Endothelial cell of umbilical vein (primary cell): ENCODE measurements around the gene CAMTA1. TPM values are rescaled to one million over a fixed set of nuclear protein-coding genes. Genes with fewer than 3 reads are reported as not detected.
A peak's percentile ranks its signal among the peaks of the same experiment; 100 is the strongest.

Experiments used
- BruUV-seq: library from RNA; stranded (reverse); fragments of 400-500 nt; replicated peaks from 2 replicates; lab custom pipeline; 2021; lab: Mats Ljungman, UMichigan
- CTCF ChIA-PET: fragments of 300-600, 350-600 bp; sonication (Branson Sonifier 250); formaldehyde crosslinking; loops from one replicate; lab custom pipeline; 2021; ENCODE audit warnings: antibody characterized with exemption, inconsistent platforms; lab: Charles Lee
- POLR2A ChIA-PET: fragments of 300-600, 350-600 bp; sonication (Branson Sonifier 250); formaldehyde crosslinking; loops from one replicate; lab custom pipeline; 2021; ENCODE audit warnings: antibody characterized with exemption, inconsistent platforms; lab: Charles Lee
- DNase-seq: peaks from one replicate; pipeline ENCODE4 v3.0.0-alpha.2; 2011; ENCODE audit warnings: low read depth, low spot score
- FAIRE-seq: peaks from 2 replicates; lab custom pipeline; 2011; peaks lifted over from hg19 to GRCh38; lab: Jason Lieb, UNC
- H2AFZ ChIP-seq: 2 replicates; pipeline ENCODE4 v1.6.0; 2012; ENCODE audit warnings: low read depth, low read length, control low read depth, inconsistent platforms
- H3K27ac ChIP-seq: 2 replicates; pipeline ENCODE4 v1.5.1; 2011; ENCODE audit warnings: low read depth, mild to moderate bottlenecking, control low read depth, low read length, moderate library complexity; ENCODE audit not compliant: insufficient read depth
- H3K27me3 ChIP-seq, 2 experiments: 2 replicates each; pipeline versions ENCODE4 v1.6.0 to v1.6.1; 2011; ENCODE audit warnings: low read length in 2 of 2, mixed read lengths in 1 of 2; ENCODE audit not compliant: control insufficient read depth in 2 of 2, insufficient read depth in 2 of 2
- H3K36me3 ChIP-seq, 2 experiments: 2 replicates in 1 of 2; 3 replicates in 1 of 2; pipeline ENCODE4 v1.5.1; 2011; ENCODE audit warnings: low read length in 2 of 2, mild to moderate bottlenecking in 1 of 2, moderate library complexity in 1 of 2; ENCODE audit not compliant: control insufficient read depth in 2 of 2, insufficient read depth in 2 of 2; ENCODE audit errors: extremely low read depth in 1 of 2
- H3K4me1 ChIP-seq: 3 replicates; pipeline ENCODE4 v1.5.1; 2011; ENCODE audit warnings: mild to moderate bottlenecking, low read length; ENCODE audit not compliant: control insufficient read depth, insufficient read depth; ENCODE audit errors: extremely low read depth
- H3K4me2 ChIP-seq: 2 replicates; pipeline ENCODE4 v1.6.1; 2011; ENCODE audit warnings: low read length, control low read depth, mixed read lengths; ENCODE audit not compliant: insufficient read depth
- H3K4me3 ChIP-seq, 3 experiments: fragments of 200-600 bp in 1 of 3; sonication (generic), shearing (Covaris generic) in 1 of 3; replicated peaks in 1 of 3; 2 replicates each; pipeline ENCODE4 v1.5.1; 2011 to 2016; ENCODE audit warnings: control low read depth in 3 of 3, low read length in 3 of 3, mild to moderate bottlenecking in 2 of 3, inconsistent platforms in 1 of 3, low read depth in 1 of 3, moderate library complexity in 1 of 3; ENCODE audit not compliant: insufficient read depth in 1 of 3
- H3K79me2 ChIP-seq: 2 replicates; pipeline ENCODE4 v1.6.0; 2012; ENCODE audit warnings: low read length, inconsistent platforms; ENCODE audit not compliant: control insufficient read depth, insufficient read depth
- H3K9ac ChIP-seq: replicated peaks from 2 replicates; pipeline ENCODE3; 2011; ENCODE audit warnings: low read length, control low read depth; ENCODE audit not compliant: insufficient read depth; ENCODE audit errors: extremely low read depth
- H3K9me1 ChIP-seq: replicated peaks from 3 replicates; pipeline ENCODE4 v1.6.0; 2011; ENCODE audit warnings: mild to moderate bottlenecking, low read length; ENCODE audit not compliant: control insufficient read depth, insufficient read depth; ENCODE audit errors: extremely low read depth
- H3K9me3 ChIP-seq: replicated peaks from 2 replicates; pipeline ENCODE4 v1.5.1; 2012; ENCODE audit warnings: low read length, inconsistent platforms; ENCODE audit not compliant: control insufficient read depth, insufficient read depth
- H4K20me1 ChIP-seq: replicated peaks from 2 replicates; pipeline ENCODE3; 2011; ENCODE audit warnings: mild to moderate bottlenecking, low read length; ENCODE audit not compliant: control insufficient read depth, insufficient read depth; ENCODE audit errors: extremely low read depth
- EZH2 ChIP-seq: IDR thresholded peaks from 2 replicates; pipeline ENCODE4 v1.6.1; 2012; ENCODE audit warnings: borderline replicate concordance, low read depth, mild to moderate bottlenecking, moderate library complexity, low read length, inconsistent platforms; ENCODE audit not compliant: severe bottlenecking
- FOS ChIP-seq: IDR thresholded peaks from 2 replicates; pipeline ENCODE4 v1.6.1; 2011; ENCODE audit warnings: mild to moderate bottlenecking, low read length, moderate library complexity, borderline replicate concordance; ENCODE audit not compliant: insufficient read depth
- GATA2 ChIP-seq: IDR thresholded peaks from 2 replicates; pipeline ENCODE4 v1.7.0; 2011; ENCODE audit warnings: low read depth, mild to moderate bottlenecking, moderate library complexity, mixed read lengths, low read length; ENCODE audit not compliant: insufficient read length, insufficient read depth
- JUN ChIP-seq: IDR thresholded peaks from 2 replicates; pipeline ENCODE4 v1.6.1; 2011; ENCODE audit warnings: borderline replicate concordance, low read depth; ENCODE audit not compliant: insufficient read length, insufficient read depth
- MYC ChIP-seq: IDR thresholded peaks from one replicate; pipeline ENCODE4 v1.6.1; 2011; ENCODE audit warnings: mild to moderate bottlenecking, low read depth, low read length
- POLR2A ChIP-seq: IDR thresholded peaks from 2 replicates; pipeline ENCODE4 v1.6.1; 2012; ENCODE audit warnings: low read depth, mild to moderate bottlenecking, control low read depth, low read length
- POLR2AphosphoS5 ChIP-seq: IDR thresholded peaks from 2 replicates; pipeline ENCODE4 v1.6.1; 2012; ENCODE audit warnings: low read depth, mild to moderate bottlenecking, control low read depth, low read length, moderate library complexity; ENCODE audit not compliant: insufficient read depth
- dilution Hi-C: fragments of 300-500 bp; cut with MboI; formaldehyde crosslinking; loops from one replicate; pipeline ENCODE4 v1.15.0; 2019; ENCODE audit warnings: low sequenced_read_pairs; ENCODE audit not compliant: extremely low pct_ligation_motif_present
- intact Hi-C: fragments of 100-400 bp; cut with micrococcal nuclease; formaldehyde crosslinking; loops from one replicate; pipeline ENCODE4 v1.10.0; 2022
- polyA plus RNA-seq, 4 experiments: library from polyadenylated mRNA; depleted of rRNA in 3 of 4; stranded (reverse) in 3 of 4; unstranded in 1 of 4; fragments of >200 nt; gene quantifications; 2 replicates each; pipeline versions ENCODE4 v1.2.1 to v1.2.3, GENCODE V29; 2011 to 2012; ENCODE audit warnings: missing spikeins in 1 of 4
- total RNA-seq: library from RNA; stranded (reverse); gene quantifications from 2 replicates; pipeline ENCODE4 v1.2.3, GENCODE V29; 2021
- TF ChIP-seq, protein P1 (sequence below): IDR thresholded peaks from 2 replicates; pipeline ENCODE4 v1.6.1; 2011; ENCODE audit not compliant: insufficient read depth, insufficient read length
- TF ChIP-seq, protein P2 (sequence below), 2 donors: IDR thresholded peaks; 1 replicate in 1 of 2; 2 replicates in 1 of 2; pipeline ENCODE4 v1.5.1; 2011; ENCODE audit warnings: low read length in 2 of 2, mild to moderate bottlenecking in 2 of 2, moderate library complexity in 2 of 2, control low read depth in 1 of 2, inconsistent platforms in 1 of 2, low read depth in 1 of 2; ENCODE audit not compliant: insufficient read depth in 1 of 2; ENCODE audit errors: extremely low read depth in 1 of 2

The CAMTA1 gene
- total and polyA plus RNA-seq, 2 donors (not counting 3 experiments of a cell fraction or from before 2014, with no cell fraction given) = 50.8 to 92.7 TPM

DNA sequence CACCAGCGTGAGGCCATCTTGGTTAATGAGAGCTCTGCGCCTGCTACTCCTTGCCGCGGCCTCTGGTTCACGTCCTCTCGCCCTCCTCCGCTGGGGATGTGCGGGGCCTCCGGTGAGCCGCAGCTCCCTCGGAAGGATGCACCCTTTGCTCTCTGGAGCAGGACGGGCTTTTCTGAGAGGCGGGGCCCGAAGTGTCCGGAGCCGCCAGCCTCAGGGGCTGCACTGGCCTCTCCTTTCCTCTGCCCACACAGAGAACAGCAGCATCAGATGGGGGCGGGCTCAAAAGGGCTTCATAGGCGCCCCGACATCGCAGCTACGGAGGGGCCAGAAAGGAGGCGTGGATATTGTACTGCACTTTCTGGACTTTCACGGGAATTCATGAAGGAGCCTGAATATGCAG, 284.7 kb downstream of the CAMTA1 start:
- POLR2A ChIA-PET = no interaction called here
- intact Hi-C loops = loop anchor here (1.0 kb wide), 4 partner anchors 180 to 577 kb away; no protein-coding TSS in a partner anchor
- FAIRE-seq (no peak), DNase-seq (peak; percentile 1)
- peak overlapping the region; percentile 57 for H3K4me2 ChIP-seq
- BruUV-seq = no TSS peak
- H2AFZ ChIP-seq = peak overlapping the region; percentile 47
- peaks cover 4% of the 10 kb centered on the region for H3K4me1 ChIP-seq
- no peak for TF ChIP-seq MYC
- TF ChIP-seq JUN = no peak
- no peak for TF ChIP-seq FOS
- TF ChIP-seq POLR2A = no peak
- no peak for TF ChIP-seq POLR2AphosphoS5
- TF ChIP-seq EZH2 = no peak
- TF ChIP-seq, protein P1, sequence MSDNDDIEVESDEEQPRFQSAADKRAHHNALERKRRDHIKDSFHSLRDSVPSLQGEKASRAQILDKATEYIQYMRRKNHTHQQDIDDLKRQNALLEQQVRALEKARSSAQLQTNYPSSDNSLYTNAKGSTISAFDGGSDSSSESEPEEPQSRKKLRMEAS = no peak
- TF ChIP-seq, protein P2, sequence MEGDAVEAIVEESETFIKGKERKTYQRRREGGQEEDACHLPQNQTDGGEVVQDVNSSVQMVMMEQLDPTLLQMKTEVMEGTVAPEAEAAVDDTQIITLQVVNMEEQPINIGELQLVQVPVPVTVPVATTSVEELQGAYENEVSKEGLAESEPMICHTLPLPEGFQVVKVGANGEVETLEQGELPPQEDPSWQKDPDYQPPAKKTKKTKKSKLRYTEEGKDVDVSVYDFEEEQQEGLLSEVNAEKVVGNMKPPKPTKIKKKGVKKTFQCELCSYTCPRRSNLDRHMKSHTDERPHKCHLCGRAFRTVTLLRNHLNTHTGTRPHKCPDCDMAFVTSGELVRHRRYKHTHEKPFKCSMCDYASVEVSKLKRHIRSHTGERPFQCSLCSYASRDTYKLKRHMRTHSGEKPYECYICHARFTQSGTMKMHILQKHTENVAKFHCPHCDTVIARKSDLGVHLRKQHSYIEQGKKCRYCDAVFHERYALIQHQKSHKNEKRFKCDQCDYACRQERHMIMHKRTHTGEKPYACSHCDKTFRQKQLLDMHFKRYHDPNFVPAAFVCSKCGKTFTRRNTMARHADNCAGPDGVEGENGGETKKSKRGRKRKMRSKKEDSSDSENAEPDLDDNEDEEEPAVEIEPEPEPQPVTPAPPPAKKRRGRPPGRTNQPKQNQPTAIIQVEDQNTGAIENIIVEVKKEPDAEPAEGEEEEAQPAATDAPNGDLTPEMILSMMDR (IDR thresholded peaks at IDR 0.05; ENCODE audit: extremely low read depth in 1 of 2, insufficient read depth in 1 of 2, low read depth in 1 of 2, low read length in 2 of 2) = no peak
- no peak for TF ChIP-seq GATA2
- no peaks in the 10 kb centered on the region for H4K20me1 ChIP-seq
- no peak overlapping the region for H3K9ac ChIP-seq
- H3K79me2 ChIP-seq = no peaks in the 10 kb centered on the region
- no peaks in the 10 kb centered on the region for H3K36me3 ChIP-seq
- H3K27ac ChIP-seq = no peak overlapping the region
- no peaks in the 10 kb centered on the region for H3K27me3 ChIP-seq
- no peaks in the 10 kb centered on the region for H3K9me3 ChIP-seq
- dilution Hi-C loops = no loop called here
- no peaks in the 10 kb centered on the region for H3K9me1 ChIP-seq
- peak overlapping the region in 2 of 3 experiments; percentile 16 to 20 for H3K4me3 ChIP-seq
- CTCF ChIA-PET = interaction anchor here (0.6 to 4.2 kb wide), 72 partner anchors 9 to 628 kb away, joined by 3 to 126 read pairs (median 4); partner anchors contain the start of genes CAMTA1 and DNAJC11
